Stomach (tissue), 4 donors: ENCODE results near the gene SFMBT1.

Experiments
- CTCF ChIP-seq, 7 experiments: fragments of 450-650 bp in 4 of 7; fragments of 200-600 bp in 3 of 7; sonication (generic) in 3 of 7; IDR thresholded peaks; one replicate each; pipeline ENCODE4 v1.5.1; 2016 to 2019; ENCODE audit warnings: antibody characterized with exemption in 7 of 7, control low read depth in 2 of 7, mild to moderate bottlenecking in 1 of 7
- EP300 ChIP-seq: sonication (generic); formaldehyde crosslinking; IDR thresholded peaks from one replicate; pipeline ENCODE4 v1.6.1; 2017; ENCODE audit warnings: antibody characterized with exemption
- POLR2A ChIP-seq, 4 donors: fragments of 450-650 bp; IDR thresholded peaks; one replicate each; pipeline ENCODE4 v1.6.1; 2016; ENCODE audit warnings: antibody characterized with exemption in 4 of 4, control low read depth in 2 of 4, mild to moderate bottlenecking in 1 of 4, moderate library complexity in 1 of 4

- TF ChIP-seq CTCF (IDR thresholded peaks at IDR 0.05): no peak
- no peak for TF ChIP-seq POLR2A (IDR thresholded peaks at IDR 0.05)
- TF ChIP-seq EP300: no peak
Measured at GRCh38 chr3:52856666-52857065, 189.2 kb downstream of the SFMBT1 start.
